ENCODE measurements around the gene FBXO8.
A peak's percentile ranks its signal among the peaks of the same experiment; 100 is the strongest.

Gene FBXO8

DNA sequence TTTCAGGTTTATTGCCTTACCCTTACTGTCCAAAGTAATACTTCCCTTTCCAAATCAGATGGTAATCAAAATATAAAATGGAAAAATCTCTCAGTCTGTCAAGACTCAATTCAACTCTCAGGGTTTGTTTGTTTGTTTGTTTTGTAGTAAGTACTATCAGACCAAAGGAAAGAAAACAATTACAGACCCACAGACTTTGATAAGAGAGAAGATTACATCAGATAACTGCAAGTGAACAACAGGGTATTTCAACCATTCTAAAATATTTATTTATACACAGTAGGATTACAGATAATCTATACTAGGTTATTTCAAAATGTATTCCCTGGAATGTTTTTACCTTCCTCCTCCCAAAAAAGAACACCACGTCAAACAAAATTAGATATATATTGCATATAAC is 28.9 kb downstream of the FBXO8 start:
- FAIRE-seq, result no peak
- DNase-seq (ENCODE audit: insufficient read length, low spot score), result no peak

DNA sequence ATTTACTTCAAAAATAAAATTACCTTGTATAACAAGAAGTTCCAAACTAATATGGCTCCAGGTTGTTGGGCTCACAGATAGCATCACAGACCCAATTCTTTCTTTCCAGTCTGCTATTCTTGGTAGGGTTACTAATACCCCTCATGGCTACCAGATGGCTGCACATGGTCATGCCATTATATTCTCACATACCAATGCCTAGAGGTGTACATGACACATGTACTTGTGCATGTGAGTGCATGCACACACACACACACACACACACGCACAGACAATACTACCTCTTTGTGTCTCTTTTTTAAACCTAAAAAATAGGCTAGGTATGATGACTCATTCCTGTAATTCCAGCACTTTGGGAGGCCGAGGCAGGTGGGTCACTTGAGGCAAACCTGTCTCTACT is 31.1 kb downstream of the FBXO8 start:
- FAIRE-seq, result peak; percentile 72

DNA sequence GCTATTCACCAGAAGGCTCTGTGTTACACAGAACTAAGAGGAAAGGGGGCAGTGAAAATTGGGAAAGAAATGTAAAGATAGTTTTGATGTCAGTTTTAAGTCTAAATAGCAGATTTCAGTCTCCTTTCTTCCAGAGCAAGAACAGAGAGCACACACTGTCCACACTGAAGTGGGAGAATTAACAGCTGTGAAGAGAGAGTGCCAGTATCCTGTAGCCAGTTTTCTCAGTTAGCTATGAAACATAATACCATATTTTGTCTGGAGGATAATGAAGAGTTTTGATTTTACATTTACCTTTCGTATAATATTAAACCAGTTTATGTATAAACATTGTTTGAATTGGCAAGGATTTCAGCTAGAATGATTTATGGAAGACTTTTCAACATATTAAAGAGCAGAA is 35.1 kb downstream of the FBXO8 start:
- no peak for FAIRE-seq

More for the DNA sequence above, 31.1 kb downstream of the FBXO8 start:
- DNase-seq (ENCODE audit: insufficient read length, low spot score), result no peak

DNA sequence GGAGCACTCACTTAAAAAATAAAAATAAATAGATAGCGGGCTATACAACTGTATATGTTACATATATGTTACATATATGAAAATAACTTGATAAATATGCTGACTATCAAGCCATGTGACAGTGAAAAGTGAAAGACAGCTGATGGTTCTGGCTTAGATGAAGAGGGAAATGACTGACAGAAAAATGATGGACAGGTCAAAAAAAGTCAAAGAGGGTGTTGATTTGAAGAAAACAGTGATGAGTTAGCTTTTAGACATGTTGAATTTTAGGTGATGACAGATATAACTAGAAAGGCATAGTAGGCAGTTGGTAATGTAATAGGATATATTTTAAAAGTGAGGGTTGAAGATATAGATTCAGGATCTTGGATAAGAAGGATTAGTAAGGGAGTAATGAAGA is 37.8 kb downstream of the FBXO8 start:
- FAIRE-seq (no peak), DNase-seq (ENCODE audit: insufficient read length, low spot score) (no peak)

More for the DNA sequence above, 35.1 kb downstream of the FBXO8 start:
- no peak for DNase-seq (ENCODE audit: insufficient read length, low spot score)

- DNase-seq (ENCODE audit: insufficient read length, low spot score) (no peak), FAIRE-seq (no peak)
Measured at GRCh38 chr4:174244441-174244840, 39.0 kb downstream of the FBXO8 start.

DNA sequence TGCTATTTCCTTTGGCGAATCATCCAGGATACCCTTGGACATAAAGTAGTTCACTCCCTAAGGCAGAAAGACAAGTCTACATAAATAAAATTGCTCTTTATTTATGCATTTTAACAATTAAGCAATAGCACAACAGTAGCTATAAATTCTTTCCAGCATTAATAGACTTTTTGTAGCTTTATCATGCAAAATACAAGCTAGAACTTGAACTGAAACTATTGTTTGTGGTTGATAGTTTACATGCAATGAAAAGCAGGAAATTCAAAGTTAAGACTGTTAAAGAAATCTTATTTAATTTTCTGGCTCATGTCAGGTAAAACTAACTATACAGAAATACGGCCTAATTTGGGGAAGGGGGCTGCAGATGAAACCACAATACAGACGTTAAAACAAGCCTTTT is 42.3 kb downstream of the FBXO8 start:
- FAIRE-seq (no peak), DNase-seq (ENCODE audit: insufficient read length, low spot score) (no peak)

DNA sequence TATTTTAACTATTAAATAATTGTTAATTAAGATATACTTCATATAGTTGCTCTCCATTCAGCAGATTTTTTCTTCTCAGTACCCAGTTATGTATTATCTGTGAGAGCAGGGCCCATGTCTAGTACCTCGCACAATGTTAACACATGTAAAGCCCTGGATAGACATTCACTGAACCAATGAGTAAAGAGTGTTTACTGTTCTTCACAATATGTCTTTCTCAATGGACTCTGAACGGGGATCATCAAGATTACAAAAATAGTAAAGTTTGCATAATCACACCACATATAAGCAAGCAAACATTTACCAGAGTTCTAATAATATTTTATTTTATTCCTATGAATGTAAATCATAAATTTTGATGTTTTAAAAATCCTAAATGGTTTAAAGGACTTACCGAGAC is 47.1 kb downstream of the FBXO8 start:
- no peak for DNase-seq (ENCODE audit: insufficient read length, low spot score)
- no peak for FAIRE-seq

DNA sequence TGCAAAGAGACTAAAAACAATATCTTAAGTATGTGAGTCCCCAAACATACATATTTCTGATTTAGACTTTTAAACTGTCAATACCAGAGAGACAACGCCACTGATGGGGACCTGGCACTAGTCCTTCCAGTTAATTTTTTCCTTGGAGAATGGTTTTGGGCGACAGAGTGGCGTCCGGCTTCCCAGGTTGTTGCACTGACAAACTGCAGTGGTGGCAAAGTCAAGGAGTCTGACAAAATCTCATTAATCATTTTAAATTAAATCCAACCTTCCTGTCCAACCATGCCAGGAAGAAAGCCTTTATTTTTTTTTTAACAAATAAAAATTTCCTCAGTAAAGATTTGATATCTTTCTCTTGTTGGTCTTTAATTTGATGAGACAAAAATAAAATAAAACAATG is 52.8 kb downstream of the FBXO8 start:
- FAIRE-seq (no peak), DNase-seq (ENCODE audit: insufficient read length, low spot score) (no peak)

DNA sequence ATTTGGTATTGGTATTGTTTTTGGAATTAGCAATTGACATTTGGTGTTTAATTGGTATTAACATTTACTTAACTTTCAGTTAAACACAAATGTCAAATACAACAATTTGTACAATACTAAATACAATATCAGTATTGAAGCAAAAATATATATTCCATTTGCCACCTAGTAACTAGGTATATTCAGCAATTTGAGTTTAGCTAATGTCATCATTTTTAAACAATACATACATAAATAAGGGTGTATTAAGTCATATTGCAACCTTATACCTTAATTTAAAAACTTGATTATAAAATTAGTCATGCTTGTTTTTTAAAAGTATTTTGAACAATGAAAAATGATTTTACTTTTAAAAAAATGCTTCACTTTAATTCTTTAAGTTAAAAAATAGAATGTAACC is 53.3 kb downstream of the FBXO8 start:
- no peak for FAIRE-seq
- no peak for DNase-seq (ENCODE audit: insufficient read length, low spot score)

- no peak for FAIRE-seq
- no peak for DNase-seq (ENCODE audit: insufficient read length, low spot score)
Measured at GRCh38 chr4:174228988-174229387, 54.5 kb downstream of the FBXO8 start.

- no peak for FAIRE-seq
- DNase-seq (ENCODE audit: insufficient read length, low spot score), result no peak
Measured at GRCh38 chr4:174225349-174226049, 58.0 kb downstream of the FBXO8 start.

- DNase-seq (ENCODE audit: insufficient read length, low spot score), result no peak
- FAIRE-seq, result no peak
Measured at GRCh38 chr4:174224550-174224949, 58.9 kb downstream of the FBXO8 start.

GRCh38 chr4:174222266-174222872 is 61.1 kb downstream of the FBXO8 start:
- no peak for FAIRE-seq
- DNase-seq (ENCODE audit: insufficient read length, low spot score), result no peak

DNA sequence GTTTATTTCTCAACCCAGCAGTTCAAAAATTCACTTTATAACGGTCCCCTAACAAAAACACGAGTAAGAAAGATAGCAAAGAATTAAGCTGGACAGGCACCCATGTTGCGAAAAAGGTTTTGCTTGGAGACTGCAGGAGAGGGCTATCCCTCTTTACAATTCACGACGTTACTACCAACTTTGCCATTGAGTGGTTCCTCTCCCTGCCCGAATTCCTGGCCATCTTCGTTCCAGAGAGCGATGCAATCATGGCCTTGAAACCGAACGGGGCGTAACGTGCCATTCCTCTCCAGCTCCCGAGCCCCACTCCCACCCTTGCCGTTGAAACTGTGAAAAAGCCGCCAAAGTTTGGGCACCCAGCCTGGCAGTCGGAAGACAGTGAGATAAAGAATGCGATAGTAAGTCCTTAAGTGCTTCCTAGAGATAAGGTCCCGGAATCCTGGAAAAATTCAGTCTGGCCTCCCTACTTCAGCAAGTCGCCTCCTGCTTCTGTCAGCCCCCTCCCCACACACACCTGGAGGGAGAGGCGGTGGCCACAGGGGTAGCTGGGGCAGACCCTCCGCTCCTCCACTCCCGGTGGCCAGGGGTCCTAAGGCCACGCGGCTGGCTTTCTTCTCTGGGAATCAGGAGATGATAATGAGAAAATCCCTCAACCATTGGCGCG is 65.2 kb downstream of the FBXO8 start:
- FAIRE-seq (no peak), DNase-seq (ENCODE audit: insufficient read length, low spot score) (no peak)

DNA sequence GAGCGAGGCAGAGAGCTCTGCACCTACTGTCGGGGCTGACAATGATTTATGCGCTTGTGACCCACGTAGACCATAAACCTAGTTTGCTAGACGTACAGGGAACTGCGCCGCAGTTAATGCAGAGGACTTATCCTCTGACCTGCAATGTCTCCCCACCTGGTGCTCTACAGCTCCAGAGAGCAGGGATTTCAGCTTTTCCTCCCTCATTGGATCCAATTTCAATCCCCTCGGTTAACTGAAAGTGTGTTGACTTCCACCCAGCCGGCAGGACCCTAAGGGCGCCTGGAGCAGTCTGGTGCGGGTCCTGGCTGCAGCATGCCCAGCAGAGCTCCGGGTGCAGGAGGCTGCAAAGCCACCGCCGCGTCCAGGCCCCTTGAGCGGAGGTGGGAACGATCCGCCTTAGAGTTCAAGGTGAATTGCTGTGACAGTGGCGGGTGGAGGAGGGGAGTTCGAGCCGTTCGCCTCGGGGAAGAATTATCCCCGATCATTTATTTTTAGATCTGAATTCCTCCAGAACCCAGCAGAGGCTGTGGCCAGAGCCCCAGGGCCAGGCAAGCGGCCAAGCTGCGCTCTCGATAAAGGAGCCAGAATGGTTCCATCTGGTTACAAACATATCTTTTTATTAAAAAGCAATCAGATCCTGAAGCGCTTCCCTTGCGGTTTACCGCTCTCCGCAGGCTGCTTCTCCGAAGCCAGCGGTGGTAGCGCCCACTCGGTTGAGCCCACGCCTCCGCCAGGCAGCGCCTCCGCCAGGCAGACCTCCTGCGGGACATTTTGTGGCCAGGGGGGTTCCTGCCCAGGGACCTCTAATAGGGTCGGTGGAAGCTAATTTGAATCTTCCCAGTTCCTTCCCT is 66.0 kb downstream of the FBXO8 start:
- FAIRE-seq (no peak), DNase-seq (ENCODE audit: insufficient read length, low spot score) (no peak)

DNA sequence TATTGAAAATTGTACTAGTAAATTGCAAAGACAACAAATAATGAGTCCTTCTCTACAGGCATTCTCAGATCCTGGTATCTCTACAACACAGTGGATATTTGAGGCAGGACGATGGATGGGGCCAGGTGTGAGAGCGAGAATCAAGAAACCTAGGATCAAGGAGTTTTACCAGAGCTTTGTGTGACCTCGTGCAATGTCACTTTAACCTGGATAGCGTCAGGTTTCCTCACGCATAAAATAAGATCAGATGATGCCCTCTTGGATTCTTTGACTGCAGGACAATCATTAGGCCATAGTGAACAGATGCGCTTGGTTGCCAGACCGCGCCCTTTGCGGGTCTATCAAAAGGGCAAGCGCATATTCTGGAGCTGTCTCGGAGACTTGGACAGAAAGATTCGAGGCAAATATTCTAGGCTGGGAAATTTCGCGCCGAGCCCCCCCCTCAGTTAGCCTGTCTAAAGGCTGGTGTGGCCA is 66.6 kb downstream of the FBXO8 start:
- no peak for DNase-seq (ENCODE audit: insufficient read length, low spot score)
- no peak for FAIRE-seq

DNA sequence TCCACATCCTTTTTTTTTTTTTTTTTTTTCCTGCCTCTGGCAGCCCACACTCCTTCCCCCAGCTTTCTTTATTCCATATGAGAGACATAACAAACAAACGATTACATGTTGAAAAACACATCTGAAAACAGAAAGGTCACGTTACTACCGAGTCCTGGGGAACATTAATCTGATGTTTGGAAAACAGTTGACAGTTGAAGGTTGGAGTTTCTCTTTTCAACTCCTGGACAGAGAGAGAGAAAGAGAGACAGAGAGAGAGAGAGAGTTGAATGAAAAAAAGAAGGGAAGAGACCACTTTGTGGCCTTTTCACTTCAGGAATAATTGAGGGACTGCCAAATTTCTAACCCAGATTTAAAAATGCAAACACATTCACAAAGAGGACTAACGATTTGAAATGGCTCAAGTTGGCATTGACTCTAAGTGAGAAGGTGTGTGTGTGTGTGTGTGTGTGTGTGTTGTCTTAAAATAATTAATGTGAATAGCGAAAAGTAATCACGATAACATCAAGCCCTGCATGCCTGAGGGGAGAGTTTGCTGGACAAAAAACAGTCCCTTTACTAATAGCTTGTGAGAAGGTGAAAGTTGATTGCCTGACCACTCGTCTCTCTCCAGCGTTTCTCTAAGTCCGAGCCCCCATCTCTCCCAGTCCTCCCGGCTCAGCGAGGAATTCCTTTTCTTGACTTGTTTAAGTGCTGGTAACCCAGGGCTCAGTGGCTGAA is 67.3 kb downstream of the FBXO8 start:
- no peak for FAIRE-seq
- DNase-seq (ENCODE audit: insufficient read length, low spot score), result no peak

- no peak for DNase-seq (ENCODE audit: insufficient read length, low spot score)
- no peak for FAIRE-seq
Measured at GRCh38 chr4:174215057-174215456, 68.4 kb downstream of the FBXO8 start.

DNA sequence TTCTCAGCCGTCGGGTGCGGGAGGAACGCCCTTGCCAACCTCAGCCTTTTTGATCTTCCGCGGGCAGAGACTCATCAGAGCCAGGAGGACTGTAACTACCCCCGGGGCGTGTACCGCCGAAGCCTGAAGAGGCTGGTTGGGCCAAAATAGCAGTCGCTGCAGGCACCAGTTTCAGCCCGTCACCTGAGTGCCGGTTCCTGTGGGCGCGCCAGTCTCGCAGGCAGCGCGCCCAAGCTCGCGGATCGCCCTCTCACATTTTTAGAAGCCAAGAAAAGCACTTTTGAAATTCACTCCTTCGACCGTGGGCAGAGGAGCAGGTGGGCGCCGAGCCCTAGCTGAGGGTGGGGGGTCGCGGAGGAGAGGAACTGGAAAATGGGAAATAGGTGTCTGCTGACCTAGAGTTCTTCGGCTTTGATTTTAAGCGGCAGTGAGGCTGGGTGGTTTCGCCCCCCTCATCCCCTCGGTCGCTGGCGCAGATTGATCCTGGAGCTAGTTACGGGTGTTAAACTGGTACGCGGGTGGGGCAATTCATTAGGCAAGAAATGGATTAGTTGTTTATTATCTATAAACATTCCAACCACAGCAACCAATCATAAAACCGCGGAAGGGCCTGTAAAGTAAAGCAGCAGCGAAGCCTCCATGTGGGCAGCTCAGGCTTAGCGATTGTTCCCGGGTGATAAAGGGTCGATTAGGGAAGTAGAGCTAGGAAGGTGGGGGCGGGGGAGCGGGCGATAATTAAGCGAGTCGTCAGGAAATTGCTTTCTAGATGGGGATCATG is 69.2 kb downstream of the FBXO8 start:
- FAIRE-seq, result no peak
- DNase-seq (ENCODE audit: insufficient read length, low spot score), result no peak

DNA sequence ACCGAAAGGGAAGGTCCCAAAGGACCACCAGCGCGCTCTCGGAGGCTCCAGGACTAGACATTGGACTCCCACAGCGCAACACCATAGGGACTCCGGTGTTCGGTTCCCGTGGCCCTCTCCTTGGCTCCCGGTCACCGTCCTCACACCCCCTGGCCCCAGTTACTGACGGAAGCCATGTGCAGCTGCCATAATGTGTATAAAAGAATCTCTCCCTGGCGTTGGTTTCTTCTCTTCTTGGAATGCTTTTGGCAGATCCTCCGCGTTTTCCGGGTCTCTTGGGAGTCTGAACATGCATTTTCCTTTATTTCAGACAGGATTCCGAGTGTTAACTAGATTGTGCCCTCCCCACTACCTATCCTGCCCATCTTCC is 69.8 kb downstream of the FBXO8 start:
- DNase-seq (ENCODE audit: insufficient read length, low spot score) (no peak), FAIRE-seq (no peak)

Data from HTR-8/SVneo (cell line).